GM18519 (cell line): ENCODE data around the gene PSMD12.
"Not testable (repeated sequence)": the region's sequence is repeated elsewhere in the genome, so short reads cannot be mapped to it uniquely, and the experiment has no call there.

Source experiments
- ATAC-seq: cut with Tn5 transposase; IDR thresholded peaks from one replicate; pipeline ENCODE4 v1.9.1; 2021; ENCODE audit warnings: mild to moderate bottlenecking, moderate library complexity; ENCODE audit not compliant: unreplicated experiment, low FRiP score

The PSMD12 gene

DNA sequence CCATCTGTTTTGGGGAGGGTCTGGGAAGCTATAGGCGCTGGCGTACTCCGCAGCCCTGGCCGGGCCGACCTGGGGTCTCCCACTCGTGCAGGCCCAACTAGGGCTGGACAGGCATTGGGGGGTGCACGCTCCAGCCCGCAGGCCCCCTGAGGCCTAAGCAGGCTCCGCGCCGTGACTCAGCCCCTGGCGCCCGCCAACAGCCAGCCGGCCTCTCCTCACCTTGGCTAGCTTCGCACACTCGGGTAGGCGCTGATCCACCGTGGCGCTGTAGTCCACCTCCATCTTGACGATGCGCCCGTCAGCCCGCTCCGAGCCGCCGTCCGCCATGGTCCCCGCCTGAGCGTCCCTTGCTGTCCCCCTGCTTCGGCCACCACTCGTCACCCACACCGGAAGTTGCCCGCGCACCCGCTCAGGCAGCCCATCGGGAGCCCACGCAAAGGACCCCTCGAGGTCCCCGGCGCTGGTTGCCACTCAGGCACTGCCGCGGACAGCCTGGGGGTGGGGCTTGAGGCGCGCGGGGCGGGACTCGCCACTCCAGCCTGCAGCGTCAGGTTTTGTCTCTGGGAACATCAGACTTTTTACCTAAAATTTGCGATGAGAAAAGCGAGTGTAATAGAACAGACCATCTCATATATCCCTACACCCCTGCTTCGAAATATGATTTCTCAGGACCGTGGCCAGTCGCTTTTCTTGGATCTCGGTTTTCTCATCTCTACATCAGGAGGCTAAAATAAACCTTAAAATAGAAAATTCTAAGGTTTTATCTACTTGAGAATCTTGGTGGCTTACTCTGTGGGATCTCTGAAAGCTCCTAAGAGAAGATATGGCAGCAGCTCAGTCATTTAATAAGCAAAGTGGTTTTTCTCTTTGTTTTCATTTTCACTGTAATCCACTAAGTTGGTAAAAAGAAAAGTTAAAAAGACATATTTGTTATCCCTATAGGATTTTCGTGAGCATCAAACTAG, at the start of gene PSMD12:
PSMD12 (minus strand) TSS at position 385 of the 965 bp plus-strand sequence; CDS start at position 327, 58 bp downstream.
- peak; percentile 49 for ATAC-seq

DNA sequence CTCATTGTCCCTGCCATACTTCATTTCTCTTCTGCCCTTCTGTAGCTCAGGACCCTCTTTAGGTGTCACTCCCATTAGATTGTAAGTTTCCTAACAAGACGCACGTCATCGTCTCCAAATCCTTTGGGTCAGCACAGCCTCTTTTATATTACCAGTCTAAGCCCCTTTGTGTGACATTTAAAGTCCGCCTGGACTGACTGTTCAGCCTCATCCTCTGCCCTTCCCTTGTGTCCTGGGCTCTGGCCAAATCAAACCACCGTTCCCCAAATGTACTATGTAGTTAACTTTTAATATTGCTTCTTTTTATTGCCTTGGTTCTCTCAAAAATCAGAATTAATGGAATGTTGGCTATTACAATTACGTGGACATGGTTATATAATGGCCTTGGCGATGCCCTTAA, 48.9 kb upstream of the PSMD12 start:
- no peak for ATAC-seq

DNA sequence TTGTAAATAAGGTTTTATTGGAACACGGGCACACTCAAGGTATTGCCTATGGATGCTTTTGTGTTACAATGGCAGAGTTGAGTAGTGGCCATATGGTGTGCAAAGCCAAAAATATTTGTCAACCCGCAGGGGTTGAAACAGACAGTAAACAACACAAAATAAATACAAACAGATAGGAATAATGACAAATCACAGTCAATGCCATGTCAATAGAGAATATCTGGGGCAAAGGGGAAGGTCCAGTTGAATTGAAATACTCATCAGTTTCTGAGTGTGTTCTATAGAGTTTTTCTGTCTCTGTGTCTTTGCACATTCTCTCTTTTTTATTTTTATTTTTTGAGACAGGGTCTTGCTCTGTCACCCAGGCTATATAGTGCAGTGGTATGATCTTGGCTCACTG, 48.2 kb upstream of the PSMD12 start:
- no peak for ATAC-seq

DNA sequence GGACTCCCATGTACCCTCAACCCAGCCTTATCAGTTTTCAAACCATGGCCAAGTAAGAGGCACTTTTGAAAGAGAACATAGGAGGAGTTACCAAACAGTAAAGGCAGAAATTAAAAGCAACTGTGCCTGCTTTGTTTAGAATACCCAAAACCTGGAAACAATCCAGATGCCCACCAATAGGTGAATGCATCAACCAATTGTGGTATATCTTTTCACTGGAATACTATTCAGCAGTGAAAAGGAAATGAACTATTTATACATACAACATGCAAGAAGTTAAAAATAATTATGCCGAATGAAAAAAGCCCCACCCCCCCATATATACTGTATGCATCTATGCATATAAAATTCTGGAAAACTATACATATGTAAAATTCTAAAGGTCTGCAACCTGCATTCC, 47.8 kb upstream of the PSMD12 start:
- no peak for ATAC-seq

DNA sequence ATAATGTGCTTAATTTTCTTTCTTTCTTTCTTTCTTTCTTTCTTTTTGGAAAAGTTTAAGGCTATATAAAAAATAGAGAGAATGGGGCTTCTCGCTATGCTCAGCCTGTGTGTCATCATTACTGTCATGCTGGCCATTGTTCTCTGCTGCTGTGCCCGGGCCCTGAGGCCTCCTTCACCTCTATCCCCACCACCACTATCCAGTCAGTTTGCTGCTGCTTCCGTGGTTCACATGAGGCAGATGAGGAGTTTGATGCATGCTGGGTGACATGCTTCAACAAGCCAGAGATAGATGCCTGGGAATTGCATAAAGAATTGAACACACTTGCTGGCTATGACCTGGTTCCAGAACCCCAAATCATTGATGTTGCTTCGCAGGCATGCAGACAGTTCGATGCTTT, 47.0 kb upstream of the PSMD12 start:
- ATAC-seq: no peak

DNA sequence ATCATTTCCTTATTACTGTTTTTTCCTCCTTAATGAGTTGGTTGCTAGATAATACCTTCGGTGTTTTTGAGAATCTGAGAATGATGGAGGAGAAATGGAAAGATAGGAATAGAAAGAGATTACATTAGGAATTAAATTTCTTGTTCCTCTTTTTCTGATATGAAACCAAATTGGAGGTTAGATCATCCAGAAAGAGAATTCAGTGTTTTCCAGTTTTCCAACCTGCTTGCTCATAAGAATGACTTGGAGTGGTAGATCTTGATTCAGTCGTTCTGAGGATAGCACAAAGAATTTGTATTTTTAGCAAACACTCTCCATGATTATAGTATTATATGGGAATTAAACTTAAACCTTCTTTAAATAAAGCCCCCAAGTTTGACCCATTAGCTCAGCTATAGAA, 46.6 kb upstream of the PSMD12 start:
- ATAC-seq: no peak

DNA sequence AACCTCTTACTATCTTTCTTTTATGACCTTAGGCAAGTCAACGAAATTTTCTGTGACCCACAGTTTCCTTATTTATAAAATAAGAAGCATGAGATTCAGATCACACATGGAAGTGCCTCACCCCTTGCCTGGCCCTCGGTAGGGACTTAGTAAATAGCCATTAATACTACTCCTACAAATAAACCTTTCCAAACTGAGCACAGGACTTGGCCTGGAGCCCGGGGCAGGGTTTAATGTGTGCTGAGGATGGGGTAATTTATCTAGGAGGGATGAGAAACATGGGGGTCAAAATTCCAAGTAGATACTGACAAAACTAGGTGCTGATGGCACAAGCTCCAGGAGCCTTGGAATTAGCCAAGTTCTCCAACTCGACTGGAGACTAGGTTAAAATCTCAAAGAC, 45.7 kb upstream of the PSMD12 start:
- no peak for ATAC-seq

DNA sequence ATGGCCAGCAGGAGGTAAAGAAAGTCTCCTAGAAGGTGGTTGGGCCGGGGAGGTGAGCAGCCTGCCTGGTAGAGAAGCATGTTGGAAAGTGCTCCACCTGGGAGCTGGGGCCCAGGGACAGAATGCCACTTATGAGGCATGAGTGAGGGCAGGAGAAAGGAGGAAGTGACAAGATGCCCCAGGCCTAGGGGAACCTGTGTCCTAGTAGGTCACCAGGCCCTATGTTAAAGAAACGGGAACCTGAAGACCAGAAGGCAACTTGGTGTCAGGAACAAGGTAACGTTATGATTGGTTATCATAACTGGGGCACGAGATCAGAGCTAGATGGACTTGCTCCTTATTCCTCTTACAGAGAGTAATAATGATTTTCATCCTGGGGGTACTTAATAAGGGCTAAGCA, 45.0 kb upstream of the PSMD12 start:
- no peak for ATAC-seq

DNA sequence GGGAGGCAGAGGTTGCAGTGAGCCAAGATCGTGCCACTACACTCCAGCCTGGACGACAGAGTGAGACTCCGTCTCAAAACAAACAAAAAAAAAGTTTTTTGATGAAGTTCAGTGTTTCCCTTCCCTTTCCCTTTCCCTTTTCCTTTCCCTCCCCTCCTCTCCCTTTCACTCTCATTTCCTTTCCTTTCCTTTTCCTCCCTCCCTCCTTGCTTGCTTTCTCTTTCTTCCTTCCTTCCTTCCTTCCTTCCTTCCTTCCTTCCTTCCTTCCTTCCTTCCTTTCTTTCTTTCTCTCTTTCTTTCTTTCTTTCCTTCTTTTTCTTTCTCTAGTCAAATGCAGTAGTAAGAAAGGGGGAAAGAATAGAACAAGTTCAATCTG, 42.1 kb upstream of the PSMD12 start:
- ATAC-seq: not testable (repeated sequence)

DNA sequence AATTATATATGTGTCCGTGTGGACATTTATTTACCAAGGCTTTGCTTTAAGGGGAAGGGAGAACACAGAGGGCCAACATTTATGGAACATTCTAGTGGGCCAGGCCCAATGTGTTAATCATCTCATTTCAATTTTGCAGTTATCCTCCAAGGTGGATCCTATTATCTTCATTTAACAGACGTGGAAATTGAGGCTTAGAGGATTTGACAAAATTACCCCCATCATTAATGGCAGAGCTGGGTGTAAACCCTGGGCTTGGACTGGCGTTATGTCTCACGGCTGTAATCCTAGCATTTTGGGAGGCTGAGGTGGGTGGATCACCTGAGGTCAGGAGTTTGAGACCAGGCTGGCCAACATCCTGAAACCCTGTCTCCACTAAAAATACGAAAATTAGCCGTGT, 37.1 kb upstream of the PSMD12 start:
- no peak for ATAC-seq

DNA sequence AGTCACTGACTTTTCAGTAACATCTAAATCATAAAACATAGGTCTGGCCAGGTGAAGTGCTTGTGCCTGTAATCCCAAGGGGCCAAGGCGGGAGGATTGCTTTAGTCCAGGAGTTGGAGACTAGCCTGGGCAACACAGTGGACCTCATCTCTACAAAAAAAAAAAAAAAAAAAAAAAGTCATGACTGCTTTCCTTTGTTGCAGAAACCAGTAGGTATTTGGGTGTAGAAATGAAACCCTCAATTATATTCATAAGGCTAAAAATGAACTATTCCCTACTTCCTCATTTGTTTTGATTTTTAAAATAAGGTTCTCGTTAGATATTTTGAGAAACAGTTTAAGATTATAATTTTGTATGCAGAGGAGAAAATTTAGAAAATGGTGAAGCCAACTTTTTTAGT, 36.7 kb upstream of the PSMD12 start:
- no peak for ATAC-seq

DNA sequence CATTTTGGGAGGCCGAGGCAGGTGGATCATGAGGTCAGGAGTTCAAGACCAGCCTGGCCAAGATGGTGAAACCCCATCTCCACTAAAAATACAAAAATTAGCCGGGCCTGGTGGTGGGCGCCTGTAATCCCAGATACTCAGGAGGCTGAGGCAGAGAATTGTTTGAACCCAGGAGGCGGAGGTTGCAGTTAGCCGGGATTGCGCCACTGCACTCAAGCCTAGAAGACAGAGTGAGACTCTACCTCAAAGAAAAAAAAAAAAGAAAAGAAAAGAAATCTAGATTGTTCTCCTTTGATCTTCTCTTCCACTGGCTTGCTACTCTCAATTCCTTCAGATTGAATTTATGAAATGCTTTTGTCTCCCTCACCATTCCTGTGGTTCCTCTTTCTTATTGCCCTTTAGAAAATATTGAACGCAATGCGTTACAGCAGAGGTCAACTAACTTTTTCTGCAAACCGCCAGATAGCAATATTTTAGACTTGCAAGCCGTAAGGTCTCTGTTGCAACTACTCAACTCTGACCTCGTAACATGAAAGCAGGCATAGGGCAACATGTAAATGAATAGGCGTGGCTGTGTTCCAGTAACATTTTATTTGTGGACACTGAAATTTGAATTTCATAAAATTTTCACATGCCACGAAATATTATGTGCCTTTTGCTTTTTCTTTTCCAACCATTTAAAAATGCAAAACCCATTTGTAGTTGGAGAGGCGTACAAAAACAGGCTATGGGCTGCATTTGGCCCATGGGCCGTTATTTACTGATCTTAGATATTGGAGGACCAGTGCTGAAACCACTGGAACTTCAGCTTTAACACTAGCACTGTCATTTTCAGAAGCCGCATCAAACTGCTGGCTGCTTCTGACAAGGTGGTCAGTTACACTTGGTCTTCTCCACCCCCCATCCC, 35.5 kb upstream of the PSMD12 start:
- ATAC-seq: no peak

DNA sequence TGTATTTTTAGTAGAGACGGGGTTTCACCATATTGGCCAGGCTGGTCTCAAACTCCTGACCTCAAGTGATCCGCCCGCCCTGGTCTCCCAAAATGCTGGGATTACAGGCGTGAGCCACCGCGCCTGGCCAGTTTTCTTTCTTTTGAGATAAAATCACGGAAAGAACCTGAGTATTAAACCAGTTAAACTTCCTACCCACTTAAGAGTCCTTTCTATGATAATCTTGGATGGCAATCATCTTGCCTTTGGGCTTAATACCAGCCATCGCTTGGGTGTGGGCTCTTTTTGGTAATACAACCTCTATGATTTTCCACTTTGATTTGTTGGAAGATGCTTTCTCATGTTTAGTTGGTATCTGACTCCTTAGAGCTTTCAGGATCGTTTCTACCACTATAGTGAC, 34.7 kb upstream of the PSMD12 start:
- ATAC-seq: no peak

DNA sequence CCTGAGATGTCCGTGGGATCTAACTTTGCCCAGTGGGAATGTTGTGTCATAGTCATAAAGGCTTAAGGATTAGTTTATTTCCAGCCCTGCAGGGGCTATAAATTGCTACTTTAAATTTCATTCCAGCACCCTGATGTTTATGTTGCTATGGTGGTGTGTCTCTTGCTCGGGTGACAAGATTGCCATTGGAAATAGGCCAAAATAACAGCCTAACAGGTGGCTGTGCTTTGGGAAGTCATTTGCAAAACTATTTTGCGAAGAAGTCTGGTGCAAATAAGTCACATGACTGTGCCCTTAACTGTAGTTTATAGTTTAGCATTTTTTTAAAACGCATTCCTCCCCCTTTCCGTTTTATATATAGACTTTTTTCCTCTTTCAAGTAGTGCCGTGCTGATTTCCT, 33.8 kb upstream of the PSMD12 start:
- no peak for ATAC-seq

DNA sequence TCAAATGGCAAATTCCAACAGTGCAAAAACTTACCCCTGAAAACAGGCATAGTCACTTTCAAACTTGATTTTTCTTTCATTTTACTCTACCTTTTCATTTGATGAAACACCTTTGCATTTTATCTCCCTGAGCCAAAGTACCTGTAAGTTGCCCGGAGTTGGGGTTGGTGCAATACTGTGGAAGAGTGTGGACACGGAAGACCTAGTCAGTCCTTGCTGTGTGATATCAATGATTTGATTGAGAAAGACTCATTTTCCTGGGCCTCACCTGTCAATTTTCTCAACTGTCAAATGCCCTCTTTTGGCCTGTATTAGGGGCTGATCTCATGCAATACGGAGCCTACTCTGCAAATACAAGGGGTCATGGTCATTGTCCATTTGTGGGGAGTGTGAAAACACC, 33.3 kb upstream of the PSMD12 start:
- ATAC-seq: no peak

DNA sequence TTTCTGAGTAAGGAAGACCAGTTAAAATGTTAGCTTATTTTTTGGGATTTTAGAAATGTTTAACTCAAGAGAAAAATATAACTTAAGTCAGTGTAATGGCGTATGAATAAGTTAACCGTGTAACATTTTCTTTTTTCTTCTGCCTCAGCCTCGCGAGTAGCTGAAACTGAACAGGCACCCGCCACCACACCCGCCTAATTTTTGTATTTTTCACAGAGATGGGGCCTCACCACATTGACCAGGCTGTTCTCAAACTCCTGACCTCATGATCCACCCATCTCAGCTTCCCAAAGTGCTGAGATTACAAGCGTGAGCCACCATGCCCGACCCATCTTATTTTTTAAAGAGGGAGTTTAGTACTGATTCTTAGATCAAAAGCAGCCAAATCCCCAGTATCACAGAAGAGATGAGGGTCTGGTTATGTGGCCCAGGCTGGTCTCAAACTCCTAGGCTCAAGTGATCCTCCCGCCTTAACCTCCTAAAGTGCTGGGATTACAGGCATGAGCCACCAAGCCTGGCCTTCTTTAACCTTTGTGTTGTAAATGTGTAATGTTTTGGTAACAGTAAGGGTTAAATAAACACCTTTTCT, 27.5 kb upstream of the PSMD12 start:
- ATAC-seq: no peak

DNA sequence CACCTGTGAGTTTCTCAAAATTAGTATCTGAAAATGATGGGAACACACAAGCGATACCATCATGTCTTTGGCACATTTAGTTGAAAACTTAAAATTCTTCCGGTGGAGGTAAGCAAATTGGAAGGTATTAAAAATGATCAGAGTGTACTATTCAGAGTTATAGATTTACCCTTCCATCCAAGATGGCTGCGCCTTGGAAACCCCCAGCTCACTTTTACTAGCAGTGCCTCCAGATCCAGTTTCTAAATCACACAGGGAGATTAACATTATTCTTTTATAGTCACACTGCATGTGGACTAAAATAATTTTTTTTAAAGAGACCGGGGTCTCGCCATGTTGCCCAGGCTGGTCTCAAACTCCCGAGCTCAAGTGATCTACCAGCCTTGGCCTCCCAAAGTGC, 25.7 kb upstream of the PSMD12 start:
- ATAC-seq: no peak

DNA sequence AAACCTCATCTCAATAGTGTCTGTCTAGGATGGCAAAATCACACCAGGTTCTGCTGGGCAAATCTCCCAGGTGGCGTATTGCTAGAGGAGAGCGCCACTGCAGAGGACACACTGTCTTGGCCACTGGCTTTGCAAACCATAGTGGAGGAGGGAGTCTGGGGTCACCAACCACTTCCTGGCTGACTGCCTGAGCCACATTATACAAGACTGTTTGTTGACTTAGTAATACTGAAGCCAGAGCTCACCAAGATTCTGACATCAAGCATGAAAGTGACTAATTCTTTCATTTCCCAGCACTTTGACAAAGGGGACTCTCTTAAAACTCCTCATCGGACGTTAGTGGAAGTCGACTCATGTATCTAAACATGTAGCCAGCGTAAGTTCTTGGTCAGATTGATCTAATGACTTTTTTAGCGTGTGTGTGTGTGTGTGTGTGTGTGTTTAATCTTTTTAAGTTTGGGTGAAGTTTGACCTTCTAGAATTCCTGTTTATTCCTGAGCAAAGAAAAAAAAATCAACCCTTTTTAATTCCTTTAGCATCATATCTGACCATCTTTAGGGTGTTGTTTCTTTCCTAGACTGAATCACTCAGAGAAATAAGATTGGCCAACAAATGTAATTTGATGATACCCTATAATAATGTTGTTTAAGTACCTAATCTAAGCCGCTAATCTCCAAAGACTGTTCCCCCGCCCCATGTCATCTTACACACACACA, 24.4 kb upstream of the PSMD12 start:
- ATAC-seq: peak; percentile 90

DNA sequence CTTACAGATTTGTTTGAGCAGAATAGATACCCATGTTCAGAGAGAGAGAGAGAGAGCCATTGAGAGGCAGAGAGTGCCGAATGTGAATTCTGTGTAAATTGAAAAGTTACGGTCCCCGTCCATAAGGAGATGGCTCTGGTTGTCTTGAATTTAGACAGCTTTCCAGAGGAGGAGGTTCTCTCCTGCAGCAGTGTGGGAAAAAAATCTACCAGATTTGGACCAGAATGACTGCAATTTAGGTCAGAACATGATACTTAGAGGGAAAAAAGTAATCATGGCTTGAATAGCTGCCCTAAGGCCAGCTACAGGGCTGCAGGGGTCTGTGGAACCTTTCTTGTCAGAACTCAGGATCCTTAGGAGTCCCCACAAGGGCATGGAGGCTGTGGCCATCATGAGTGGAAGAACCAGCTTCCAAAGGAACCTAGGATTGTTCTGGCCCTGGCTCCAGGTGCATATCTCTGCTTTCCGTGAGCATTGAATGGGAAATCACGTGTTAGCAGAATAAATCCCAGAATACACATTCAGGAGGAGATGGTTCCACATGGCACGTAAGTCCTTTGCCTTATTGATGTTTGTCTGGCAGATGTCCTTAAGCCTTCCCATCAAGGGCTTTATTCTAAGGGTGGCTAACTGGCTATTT, 23.7 kb upstream of the PSMD12 start:
- ATAC-seq: no peak

DNA sequence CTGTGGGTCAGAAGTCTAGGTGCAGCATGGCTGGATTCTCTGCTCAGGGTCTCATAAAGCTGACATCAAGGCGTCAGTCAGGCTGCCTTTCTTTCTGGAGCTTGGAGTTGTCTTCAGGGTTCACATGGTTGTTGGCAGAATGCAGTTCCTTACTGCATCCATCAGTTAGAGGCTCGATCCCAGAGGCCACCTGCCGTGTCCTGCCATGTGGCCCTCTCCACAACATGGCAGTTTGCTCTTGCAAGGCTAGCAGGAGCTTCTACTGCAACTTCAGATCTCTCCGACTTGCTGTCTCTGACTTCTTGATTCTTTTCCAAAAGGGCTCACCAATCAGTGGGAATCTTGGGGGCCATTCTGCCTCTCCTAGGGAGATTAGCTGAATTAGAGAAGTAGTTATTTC, 22.6 kb upstream of the PSMD12 start:
- no peak for ATAC-seq
